ENCODE data around the gene ATP5PO. TPM values are rescaled to one million over a fixed set of nuclear protein-coding genes. Genes with fewer than 3 reads are reported as not detected.

ATP5PO gene
- total RNA-seq, 5 donors from 2014 or later (not counting 1 experiment from before 2014, with no cell fraction given): 125 to 138 (median 137) TPM

- Mint-ChIP-seq H3K27ac (no peak overlapping the region), H3K36me3 (peaks cover 64% of the 10 kb centered on the region), H3K27me3 (no peaks in the 10 kb centered on the region), H3K4me1 (peaks cover 31 to 55% (median 53%) of the 10 kb centered on the region in 3 donors), H3K4me3 (no peak overlapping the region), H3K9me3 (peaks cover 6 to 21% (median 7%) of the 10 kb centered on the region in 3 donors)
- H3K9me3 ChIP-seq: peaks cover 2% of the 10 kb centered on the region
- ATAC-seq (replicated peaks in 1 of 4): no peak
- ChIA-PET CTCF (interaction anchor here (0.5 to 1.5 kb wide), 5 partner anchors 10 to 388 kb away, joined by 3 to 5 read pairs (median 4); no protein-coding TSS in a partner anchor), POLR2A (interaction anchor here (0.6 to 0.9 kb wide), 5 partner anchors 10 to 118 kb away, joined by 3 to 5 read pairs (median 3); no protein-coding TSS in a partner anchor)
- no peaks in the 10 kb centered on the region for H3K27me3 ChIP-seq (replicated peaks in 1 of 2; ENCODE audit: control insufficient read depth in 2 of 2, extremely low read depth in 1 of 2, insufficient read depth in 2 of 2, low read length in 1 of 2)
- no peak for DNase-seq
- peaks cover 4 to 14% of the 10 kb centered on the region in 2 donors for H3K36me3 ChIP-seq (ENCODE audit: control insufficient read depth in 2 of 2, extremely low read depth in 1 of 2, insufficient read depth in 1 of 2, low read length in 1 of 2)
- no peak overlapping the region for H3K27ac ChIP-seq (ENCODE audit: low read length)
- peaks cover 0 to 5% of the 10 kb centered on the region in 2 experiments for H3K4me1 ChIP-seq (ENCODE audit: control insufficient read depth in 1 of 2, extremely low read depth in 1 of 2, insufficient read depth in 2 of 2, low read length in 2 of 2)
- no peak overlapping the region for H3K4me3 ChIP-seq (ENCODE audit: control insufficient read depth in 1 of 2, extremely low read depth in 1 of 2, low read length in 1 of 2)
Measured at GRCh38 chr21:33959680-33960079, 44.1 kb upstream of the ATP5PO start.

GRCh38 chr21:33954395-33954794 is 38.8 kb upstream of the ATP5PO start:
- POLR2A ChIA-PET: no interaction called here
- no peak overlapping the region for H3K4me3 ChIP-seq (ENCODE audit: control insufficient read depth in 1 of 2, extremely low read depth in 1 of 2, low read length in 1 of 2)

GRCh38 chr21:33951276-33952178 is 35.9 kb upstream of the ATP5PO start:
- DNase-seq (no peak), ATAC-seq (replicated peaks in 1 of 4) (no peak)
- peaks cover 78 to 85% (median 82%) of the 10 kb centered on the region in 3 donors for H3K4me1 Mint-ChIP-seq
- H3K36me3 ChIP-seq (ENCODE audit: control insufficient read depth in 2 of 2, extremely low read depth in 1 of 2, insufficient read depth in 1 of 2, low read length in 1 of 2): peaks cover 5 to 6% of the 10 kb centered on the region in 2 donors
- peaks cover 21% of the 10 kb centered on the region for H3K36me3 Mint-ChIP-seq
- H3K27me3 ChIP-seq (replicated peaks in 1 of 2; ENCODE audit: control insufficient read depth in 2 of 2, extremely low read depth in 1 of 2, insufficient read depth in 2 of 2, low read length in 1 of 2): no peaks in the 10 kb centered on the region
- 78% methylated on average over 5 of the region's 8 CpGs for WGBS (ENCODE audit: insufficient coverage)
- peak overlapping the region; percentile 31 to 73 (median 49) for H3K4me3 Mint-ChIP-seq
- H3K4me1 ChIP-seq (ENCODE audit: control insufficient read depth in 1 of 2, extremely low read depth in 1 of 2, insufficient read depth in 2 of 2, low read length in 2 of 2): peaks cover 40 to 72% of the 10 kb centered on the region in 2 experiments
- H3K27me3 Mint-ChIP-seq: no peaks in the 10 kb centered on the region
- ChIA-PET POLR2A (interaction anchor here (0.6 to 1.3 kb wide), 4 partner anchors 13 to 177 kb away, joined by 4 to 8 read pairs (median 4); no protein-coding TSS in a partner anchor), CTCF (interaction anchor here (0.6 to 1.3 kb wide), 4 partner anchors 13 to 141 kb away, joined by 3 to 6 read pairs (median 3); no protein-coding TSS in a partner anchor)
- no peaks in the 10 kb centered on the region for H3K9me3 Mint-ChIP-seq
- no peak overlapping the region for H3K4me3 ChIP-seq (ENCODE audit: control insufficient read depth in 1 of 2, extremely low read depth in 1 of 2, low read length in 1 of 2)
- H3K9me3 ChIP-seq: no peaks in the 10 kb centered on the region
- H3K27ac Mint-ChIP-seq: peak overlapping the region; percentile 92 to 96
- peak overlapping the region; percentile 68 for H3K27ac ChIP-seq (ENCODE audit: low read length)

More at GRCh38 chr21:33954395-33954794, 38.8 kb upstream of the ATP5PO start:
- H3K4me1 Mint-ChIP-seq: peaks cover 54 to 70% (median 68%) of the 10 kb centered on the region in 3 donors
- CTCF ChIA-PET: no interaction called here
- Histone ChIP-seq H3K27ac (ENCODE audit: low read length) (no peak overlapping the region), H3K4me1 (ENCODE audit: control insufficient read depth in 1 of 2, extremely low read depth in 1 of 2, insufficient read depth in 2 of 2, low read length in 2 of 2) (peaks cover 17 to 43% of the 10 kb centered on the region in 2 experiments), H3K27me3 (replicated peaks in 1 of 2; ENCODE audit: control insufficient read depth in 2 of 2, extremely low read depth in 1 of 2, insufficient read depth in 2 of 2, low read length in 1 of 2) (no peaks in the 10 kb centered on the region), H3K36me3 (ENCODE audit: control insufficient read depth in 2 of 2, extremely low read depth in 1 of 2, insufficient read depth in 1 of 2, low read length in 1 of 2) (peaks cover 5 to 6% of the 10 kb centered on the region in 2 donors), H3K9me3 (no peaks in the 10 kb centered on the region)
- H3K27ac Mint-ChIP-seq: peak overlapping the region; percentile 44 to 49
- no CpG with 5 or more reads among the region's 2 CpGs for WGBS (ENCODE audit: insufficient coverage)
- H3K36me3 Mint-ChIP-seq: peaks cover 29% of the 10 kb centered on the region
- no peak overlapping the region for H3K4me3 Mint-ChIP-seq
- ATAC-seq (replicated peaks in 1 of 4) (no peak), DNase-seq (no peak)
- no peaks in the 10 kb centered on the region for H3K27me3 Mint-ChIP-seq
- H3K9me3 Mint-ChIP-seq: peaks cover 2 to 15% (median 3%) of the 10 kb centered on the region in 3 donors

GRCh38 chr21:33950431-33951079 is 35.0 kb upstream of the ATP5PO start:
- H3K4me3 ChIP-seq (ENCODE audit: control insufficient read depth in 1 of 2, extremely low read depth in 1 of 2, low read length in 1 of 2): peak overlapping the region in 1 of 2 donors; percentile 2
- H3K27me3 ChIP-seq (replicated peaks in 1 of 2; ENCODE audit: control insufficient read depth in 2 of 2, extremely low read depth in 1 of 2, insufficient read depth in 2 of 2, low read length in 1 of 2): no peaks in the 10 kb centered on the region
- H3K9me3 ChIP-seq: no peaks in the 10 kb centered on the region
- WGBS (ENCODE audit: insufficient coverage): 30% methylated on average over 8 of the region's 10 CpGs
- H3K4me1 ChIP-seq (ENCODE audit: control insufficient read depth in 1 of 2, extremely low read depth in 1 of 2, insufficient read depth in 2 of 2, low read length in 2 of 2): peaks cover 45 to 77% of the 10 kb centered on the region in 2 experiments
- Mint-ChIP-seq H3K4me3 (peak overlapping the region; percentile 74 to 80 (median 76)), H3K36me3 (peaks cover 28% of the 10 kb centered on the region), H3K27me3 (no peaks in the 10 kb centered on the region), H3K27ac (peak overlapping the region; percentile 99), H3K9me3 (no peaks in the 10 kb centered on the region), H3K4me1 (peaks cover 78 to 88% (median 87%) of the 10 kb centered on the region in 3 donors)
- ChIA-PET CTCF (interaction anchor here (0.7 to 3.9 kb wide), 4 partner anchors 17 to 1298 kb away, joined by 3 to 43 read pairs (median 8); no protein-coding TSS in a partner anchor), POLR2A (interaction anchor here in 1 of 2 donors (0.6 to 1.9 kb wide), 4 partner anchors 16 to 75 kb away, joined by 3 to 6 read pairs (median 4); no protein-coding TSS in a partner anchor)
- peak in 1 of 35 experiments; percentile 54 for DNase-seq
- H3K36me3 ChIP-seq (ENCODE audit: control insufficient read depth in 2 of 2, extremely low read depth in 1 of 2, insufficient read depth in 1 of 2, low read length in 1 of 2): peaks cover 5 to 6% of the 10 kb centered on the region in 2 donors
- ATAC-seq (replicated peaks in 1 of 4): no peak
- H3K27ac ChIP-seq (ENCODE audit: low read length): peak overlapping the region; percentile 99

GRCh38 chr21:33949516-33950430 is 34.2 kb upstream of the ATP5PO start:
- Histone ChIP-seq H3K36me3 (ENCODE audit: control insufficient read depth in 2 of 2, extremely low read depth in 1 of 2, insufficient read depth in 1 of 2, low read length in 1 of 2) (peaks cover 5 to 6% of the 10 kb centered on the region in 2 donors), H3K9me3 (no peaks in the 10 kb centered on the region), H3K4me3 (ENCODE audit: control insufficient read depth in 1 of 2, extremely low read depth in 1 of 2, low read length in 1 of 2) (peak overlapping the region; percentile 14 to 33), H3K27ac (ENCODE audit: low read length) (peak overlapping the region; percentile 99), H3K27me3 (replicated peaks in 1 of 2; ENCODE audit: control insufficient read depth in 2 of 2, extremely low read depth in 1 of 2, insufficient read depth in 2 of 2, low read length in 1 of 2) (no peaks in the 10 kb centered on the region), H3K4me1 (ENCODE audit: control insufficient read depth in 1 of 2, extremely low read depth in 1 of 2, insufficient read depth in 2 of 2, low read length in 2 of 2) (peaks cover 45 to 79% of the 10 kb centered on the region in 2 experiments)
- Mint-ChIP-seq H3K9me3 (peaks cover 0 to 3% (median 3%) of the 10 kb centered on the region in 3 donors), H3K4me3 (peak overlapping the region; percentile 74 to 80 (median 76)), H3K27ac (peak overlapping the region; percentile 99), H3K27me3 (no peaks in the 10 kb centered on the region), H3K4me1 (peaks cover 78 to 88% (median 87%) of the 10 kb centered on the region in 3 donors), H3K36me3 (peaks cover 32% of the 10 kb centered on the region)
- ATAC-seq (replicated peaks in 1 of 4) (peak; percentile 6 to 30 (median 22)), DNase-seq (peak in 23 of 35 experiments; percentile 11 to 76 (median 37))
- WGBS (ENCODE audit: insufficient coverage): 24% methylated on average over 10 of the region's 12 CpGs
- POLR2A ChIA-PET: interaction anchor here (0.6 to 3.5 kb wide), 10 partner anchors 10 to 127 kb away, joined by 3 to 69 read pairs (median 6); no protein-coding TSS in a partner anchor
- CTCF ChIA-PET: interaction anchor here (0.6 to 3.9 kb wide), 11 partner anchors 10 to 1297 kb away, joined by 3 to 43 read pairs (median 5); partner anchors contain the start of genes MRPS6 (in 1 of the 2) and SLC5A3 (in 1 of the 2)

Measured in T-cell (primary cell).